ENCODE measurements around the gene F9. TPM values are rescaled to one million over a fixed set of nuclear protein-coding genes. Genes with fewer than 3 reads are reported as not detected.

Gene F9
- total RNA-seq, 1 experiment from 2014 or later: 0.17 TPM

- ATAC-seq (peak; percentile 64), DNase-seq (ENCODE audit: low spot score) (peak; percentile 18)
- Mint-ChIP-seq H3K27me3 (ENCODE audit: low read depth) (no peaks in the 10 kb centered on the region), H3K36me3 (no peaks in the 10 kb centered on the region), H3K4me1 (peaks cover 8% of the 10 kb centered on the region), H3K4me3 (no peak overlapping the region), H3K27ac (no peak overlapping the region), H3K9me3 (no peaks in the 10 kb centered on the region)
- POLR2A ChIA-PET: interaction anchor here (0.6 kb wide), 1 partner anchor 265 kb away, joined by 4 read pairs; no protein-coding TSS in a partner anchor
- CTCF ChIA-PET: interaction anchor here (0.8 to 1.7 kb wide), 2 partner anchors 10 to 429 kb away, joined by 4 to 5 read pairs; no protein-coding TSS in a partner anchor
- TF ChIP-seq ERG (CRISPR knock-in tag; IDR thresholded peaks at IDR 0.05) (no peak), USF1 (CRISPR knock-in tag; IDR thresholded peaks at IDR 0.05) (no peak)
Measured at GRCh38 chrX:139554991-139555675, 24.6 kb downstream of the F9 start.

- ChIA-PET CTCF (interaction anchor here (0.8 to 1.8 kb wide), 5 partner anchors 11 to 783 kb away, joined by 3 to 7 read pairs (median 3); no protein-coding TSS in a partner anchor), POLR2A (no interaction called here)
- no peaks in the 10 kb centered on the region for H3K36me3 Mint-ChIP-seq
- DNase-seq (ENCODE audit: low spot score) (peak; percentile 14), ATAC-seq (peak; percentile 84)
- no peak overlapping the region for H3K27ac Mint-ChIP-seq
- no peaks in the 10 kb centered on the region for H3K9me3 Mint-ChIP-seq
- TF ChIP-seq PRRX2 (CRISPR knock-in tag; IDR thresholded peaks at IDR 0.05) (no peak), HMGA2 (CRISPR knock-in tag; IDR thresholded peaks at IDR 0.05) (no peak), ARID4B (CRISPR knock-in tag; IDR thresholded peaks at IDR 0.05; ENCODE audit: borderline replicate concordance) (no peak), IRF1 (CRISPR knock-in tag; IDR thresholded peaks at IDR 0.05) (no peak), PREB (CRISPR knock-in tag; IDR thresholded peaks at IDR 0.05; ENCODE audit: borderline replicate concordance) (no peak), ATF3 (CRISPR knock-in tag; conservative IDR thresholded peaks at IDR 0.05) (no peak)
- H3K4me3 Mint-ChIP-seq: no peak overlapping the region
- H3K4me1 Mint-ChIP-seq: peaks cover 4% of the 10 kb centered on the region; the same call in 1 of the 2 replicates
- H3K27me3 Mint-ChIP-seq (ENCODE audit: low read depth): no peaks in the 10 kb centered on the region
Measured at GRCh38 chrX:139559383-139560042, 29.0 kb downstream of the F9 start.

- H3K4me1 Mint-ChIP-seq: no peaks in the 10 kb centered on the region
- ATAC-seq (no peak), DNase-seq (ENCODE audit: low spot score) (no peak)
- no peaks in the 10 kb centered on the region for H3K27me3 Mint-ChIP-seq (ENCODE audit: low read depth)
- H3K9me3 Mint-ChIP-seq: no peaks in the 10 kb centered on the region
- ChIA-PET CTCF (interaction anchor here (1.5 to 1.8 kb wide), 4 partner anchors 10 to 784 kb away, joined by 3 to 7 read pairs (median 4); no protein-coding TSS in a partner anchor), POLR2A (no interaction called here)
- no peak overlapping the region for H3K27ac Mint-ChIP-seq
- no peak overlapping the region for H3K4me3 Mint-ChIP-seq
- H3K36me3 Mint-ChIP-seq: no peaks in the 10 kb centered on the region
- no peak for TF ChIP-seq TCF7 (CRISPR knock-in tag; IDR thresholded peaks at IDR 0.05; ENCODE audit: low read depth)
- TF ChIP-seq ATF1 (CRISPR knock-in tag; IDR thresholded peaks at IDR 0.05): no peak
- TF ChIP-seq FOXK1 (CRISPR knock-in tag; IDR thresholded peaks at IDR 0.05): no peak
- no peak for TF ChIP-seq ATF3 (CRISPR knock-in tag; conservative IDR thresholded peaks at IDR 0.05)
- no peak for TF ChIP-seq ZBTB43 (CRISPR knock-in tag; IDR thresholded peaks at IDR 0.05)
- no peak for TF ChIP-seq ZNF396 (CRISPR knock-in tag; IDR thresholded peaks at IDR 0.05; ENCODE audit: borderline replicate concordance)
- TF ChIP-seq IRF1 (CRISPR knock-in tag; IDR thresholded peaks at IDR 0.05): no peak
- no peak for TF ChIP-seq EMX1 (CRISPR knock-in tag; IDR thresholded peaks at IDR 0.05)
- TF ChIP-seq NR1H2 (CRISPR knock-in tag; IDR thresholded peaks at IDR 0.05): no peak
- TF ChIP-seq ZNF121 (CRISPR knock-in tag; IDR thresholded peaks at IDR 0.05): no peak
Measured at GRCh38 chrX:139560221-139560620, 29.7 kb downstream of the F9 start.

All from WTC11 (cell line).